Measurements from ENCODE around the gene SLC46A2. TPM values are rescaled to one million over a fixed set of nuclear protein-coding genes. Genes with fewer than 3 reads are reported as not detected.

The SLC46A2 gene
- total RNA-seq, 4 donors from 2014 or later = not detected

DNA sequence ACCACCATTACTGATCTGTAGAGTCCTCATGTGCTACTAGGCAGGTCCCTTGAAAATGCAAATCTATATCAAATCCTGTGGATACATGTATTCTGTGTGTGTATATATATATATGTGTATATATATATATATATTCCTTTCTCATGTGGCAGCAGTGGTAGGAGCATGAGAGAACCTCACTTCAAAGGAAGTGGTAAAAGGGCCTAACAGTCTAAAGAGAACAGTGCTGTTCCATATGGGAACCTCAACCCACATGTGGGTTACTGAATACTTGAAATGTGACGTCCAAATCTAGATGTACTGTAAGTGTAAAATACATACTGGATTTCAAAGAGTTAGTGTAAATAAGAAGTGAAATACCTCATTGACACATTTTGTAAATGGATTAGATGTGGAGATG is 5.4 kb downstream of the SLC46A2 start:
- DNase-seq = no peak
- Histone ChIP-seq H3K9me3 (no peaks in the 10 kb centered on the region), H3K36me3 (peaks cover 0 to 7% (median 0%) of the 10 kb centered on the region in 3 donors), H3K27ac (no peak overlapping the region), H3K4me1 (peaks cover 0 to 3% (median 0%) of the 10 kb centered on the region in 4 donors), H3K4me3 (no peak overlapping the region), H3K27me3 (peaks cover 0 to 4% of the 10 kb centered on the region in 2 donors)
- TF ChIP-seq, protein P1, sequence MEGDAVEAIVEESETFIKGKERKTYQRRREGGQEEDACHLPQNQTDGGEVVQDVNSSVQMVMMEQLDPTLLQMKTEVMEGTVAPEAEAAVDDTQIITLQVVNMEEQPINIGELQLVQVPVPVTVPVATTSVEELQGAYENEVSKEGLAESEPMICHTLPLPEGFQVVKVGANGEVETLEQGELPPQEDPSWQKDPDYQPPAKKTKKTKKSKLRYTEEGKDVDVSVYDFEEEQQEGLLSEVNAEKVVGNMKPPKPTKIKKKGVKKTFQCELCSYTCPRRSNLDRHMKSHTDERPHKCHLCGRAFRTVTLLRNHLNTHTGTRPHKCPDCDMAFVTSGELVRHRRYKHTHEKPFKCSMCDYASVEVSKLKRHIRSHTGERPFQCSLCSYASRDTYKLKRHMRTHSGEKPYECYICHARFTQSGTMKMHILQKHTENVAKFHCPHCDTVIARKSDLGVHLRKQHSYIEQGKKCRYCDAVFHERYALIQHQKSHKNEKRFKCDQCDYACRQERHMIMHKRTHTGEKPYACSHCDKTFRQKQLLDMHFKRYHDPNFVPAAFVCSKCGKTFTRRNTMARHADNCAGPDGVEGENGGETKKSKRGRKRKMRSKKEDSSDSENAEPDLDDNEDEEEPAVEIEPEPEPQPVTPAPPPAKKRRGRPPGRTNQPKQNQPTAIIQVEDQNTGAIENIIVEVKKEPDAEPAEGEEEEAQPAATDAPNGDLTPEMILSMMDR (IDR thresholded peaks at IDR 0.05) = no peak
- no peak for TF ChIP-seq POLR2A (IDR thresholded peaks at IDR 0.05)

DNA sequence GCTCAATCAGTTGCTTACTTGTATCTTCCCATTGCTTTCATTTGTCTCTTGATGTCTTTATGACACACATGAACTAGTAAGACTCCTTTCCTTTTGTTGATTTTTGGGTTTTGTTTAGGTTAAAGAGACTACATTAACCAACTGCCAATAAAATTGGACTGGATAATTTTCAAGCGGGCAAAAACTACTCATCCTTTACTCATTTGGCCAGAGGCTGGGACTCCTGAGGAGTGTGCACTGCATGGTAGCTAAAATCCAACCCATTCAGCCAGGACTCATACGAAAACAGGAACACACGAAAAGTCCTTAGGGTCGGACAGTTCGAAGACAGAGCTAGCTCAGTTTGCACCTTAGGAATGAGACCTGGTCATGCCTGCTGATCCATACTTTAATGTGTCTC is 6.0 kb downstream of the SLC46A2 start:
- no peak overlapping the region for H3K4me3 ChIP-seq
- TF ChIP-seq POLR2A (IDR thresholded peaks at IDR 0.05) = no peak
- TF ChIP-seq, protein P1 (IDR thresholded peaks at IDR 0.05) = no peak
- peaks cover 0 to 7% (median 0%) of the 10 kb centered on the region in 3 donors for H3K36me3 ChIP-seq

DNA sequence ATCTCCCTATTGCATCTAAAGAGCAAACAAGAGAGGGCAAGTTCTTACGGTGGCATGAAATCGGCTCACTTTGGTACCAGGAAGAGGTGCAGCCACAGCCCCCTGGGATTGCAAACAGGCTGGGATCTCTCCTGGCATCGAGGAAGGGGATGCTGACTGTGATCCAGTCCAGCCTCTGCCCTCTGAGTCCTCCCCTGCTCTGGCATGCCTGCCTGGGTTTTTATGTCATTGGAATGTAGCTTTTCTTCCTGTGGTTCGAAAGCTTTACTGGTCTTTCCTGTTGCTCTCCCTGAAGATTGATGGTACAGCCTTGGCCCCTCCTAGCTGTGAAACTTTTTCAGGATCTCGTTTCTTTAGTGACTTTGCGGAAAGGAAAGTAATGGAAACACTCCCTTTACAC is 6.6 kb downstream of the SLC46A2 start:
- no peak for DNase-seq
- no peaks in the 10 kb centered on the region for H3K9me3 ChIP-seq
- no peaks in the 10 kb centered on the region for H3K27me3 ChIP-seq
- H3K4me3 ChIP-seq = no peak overlapping the region
- H3K27ac ChIP-seq = no peak overlapping the region
- no peaks in the 10 kb centered on the region for H3K4me1 ChIP-seq
- TF ChIP-seq POLR2A (IDR thresholded peaks at IDR 0.05) = no peak
- TF ChIP-seq, protein P1 (IDR thresholded peaks at IDR 0.05) = no peak
- peaks cover 0 to 7% (median 0%) of the 10 kb centered on the region in 3 donors for H3K36me3 ChIP-seq

More for the DNA sequence above, 6.0 kb downstream of the SLC46A2 start:
- Histone ChIP-seq H3K9me3 (no peaks in the 10 kb centered on the region), H3K4me1 (no peaks in the 10 kb centered on the region), H3K27ac (no peak overlapping the region), H3K27me3 (no peaks in the 10 kb centered on the region)
- DNase-seq = no peak

DNA sequence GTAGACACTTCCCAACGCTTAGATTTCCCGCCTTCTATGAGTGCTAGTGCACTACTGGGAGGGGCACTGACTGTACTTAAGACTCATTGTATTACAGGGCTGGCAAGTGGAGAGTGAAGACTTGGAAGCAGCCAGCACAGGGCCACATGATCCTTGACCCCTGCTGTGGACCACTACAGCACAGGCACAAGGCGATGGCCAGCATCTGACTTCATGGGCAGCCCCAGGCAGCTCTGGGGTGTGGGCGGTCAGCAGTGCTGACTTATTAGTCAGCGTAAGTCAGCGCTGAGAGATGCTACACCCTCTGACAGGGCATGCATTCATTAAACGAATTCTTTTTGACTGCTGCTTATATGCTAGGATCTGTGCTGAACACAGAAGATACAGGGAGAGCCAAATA is 9.3 kb downstream of the SLC46A2 start:
- Histone ChIP-seq H3K4me1 (no peaks in the 10 kb centered on the region), H3K27ac (no peak overlapping the region), H3K4me3 (no peak overlapping the region), H3K9me3 (no peaks in the 10 kb centered on the region), H3K36me3 (peaks cover 0 to 12% (median 0%) of the 10 kb centered on the region in 3 donors), H3K27me3 (no peaks in the 10 kb centered on the region)
- DNase-seq = no peak
- TF ChIP-seq, protein P1 (IDR thresholded peaks at IDR 0.05) = no peak
- no peak for TF ChIP-seq POLR2A (IDR thresholded peaks at IDR 0.05)

DNA sequence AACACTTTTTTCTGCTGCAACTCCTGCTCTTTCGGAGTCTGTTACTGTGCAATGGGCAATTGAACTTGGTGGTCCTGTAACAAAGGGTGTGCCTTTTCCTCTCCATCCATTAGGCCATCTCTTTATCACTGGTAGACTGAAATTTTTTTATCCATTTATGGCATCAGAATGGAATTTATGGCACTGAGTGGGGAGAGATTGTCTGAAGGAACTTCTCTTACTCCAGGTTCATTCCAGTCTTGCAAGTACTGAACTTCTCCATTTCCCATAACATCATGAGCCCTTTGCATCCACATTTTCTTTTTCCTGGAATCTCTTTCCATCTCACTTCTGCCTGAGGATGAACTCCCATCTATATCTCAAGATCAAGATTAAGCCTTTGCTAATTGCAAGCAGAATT is 10.0 kb downstream of the SLC46A2 start:
- DNase-seq = no peak
- no peak for TF ChIP-seq POLR2A (IDR thresholded peaks at IDR 0.05)
- TF ChIP-seq, protein P1 (IDR thresholded peaks at IDR 0.05) = no peak
- Histone ChIP-seq H3K27ac (no peak overlapping the region), H3K4me1 (no peaks in the 10 kb centered on the region), H3K4me3 (no peak overlapping the region), H3K27me3 (no peaks in the 10 kb centered on the region), H3K9me3 (no peaks in the 10 kb centered on the region), H3K36me3 (peaks cover 0 to 12% (median 0%) of the 10 kb centered on the region in 3 donors)

DNA sequence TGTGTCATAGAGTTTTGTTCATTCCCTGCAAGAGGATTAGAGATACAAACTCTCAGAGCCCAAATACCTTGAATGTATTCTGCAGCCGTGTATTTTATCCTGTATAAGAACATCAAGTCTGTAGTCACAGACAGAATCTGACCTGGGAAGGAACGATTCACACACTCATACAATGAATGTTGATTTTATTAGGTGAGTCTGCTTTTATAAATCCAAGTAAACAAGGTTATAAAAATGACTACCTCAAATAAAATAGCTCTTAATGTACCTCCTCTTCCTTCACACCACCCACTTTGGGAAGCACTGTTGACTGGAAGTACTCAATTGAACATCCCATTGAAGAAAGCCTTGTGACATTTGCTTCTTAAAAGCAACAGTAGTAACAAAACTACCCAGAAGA is 11.9 kb downstream of the SLC46A2 start:
- TF ChIP-seq, protein P1 (IDR thresholded peaks at IDR 0.05) = no peak
- TF ChIP-seq POLR2A (IDR thresholded peaks at IDR 0.05) = no peak
- Histone ChIP-seq H3K9me3 (no peaks in the 10 kb centered on the region), H3K4me3 (no peak overlapping the region), H3K36me3 (peaks cover 0 to 12% (median 0%) of the 10 kb centered on the region in 3 donors), H3K27ac (no peak overlapping the region), H3K27me3 (no peaks in the 10 kb centered on the region), H3K4me1 (no peaks in the 10 kb centered on the region)
- no peak for DNase-seq

Data from Peyer's patch (tissue), 4 donors.